Astrocyte of the cerebellum (primary cell): Measurements from ENCODE around the gene BPIFA2.

Experiments
- DNase-seq: peaks from one replicate; pipeline ENCODE4 v3.0.0-alpha.2; 2011; ENCODE audit warnings: low read depth
- H3K4me3 ChIP-seq: 2 replicates; pipeline ENCODE4 v1.5.1; 2011; ENCODE audit warnings: mild to moderate bottlenecking, low read depth, low read length, moderate library complexity
- CTCF ChIP-seq: IDR thresholded peaks from 2 replicates; pipeline ENCODE4 v1.5.1; 2012; ENCODE audit warnings: low read length, low read depth, moderate library complexity, mild to moderate bottlenecking; ENCODE audit errors: missing control alignments
- in situ Hi-C: cut with HindIII; loops from 2 replicates; pipeline ENCODE4 v1.10.0; 2017; ENCODE audit warnings: low sequenced_read_pairs

Gene BPIFA2

GRCh38 chr20:33209789-33210188, 41.8 kb downstream of the BPIFA2 start:
- in situ Hi-C loops: no loop called here
- TF ChIP-seq CTCF: no peak
- peak; percentile 49 for DNase-seq
- no peak overlapping the region for H3K4me3 ChIP-seq

GRCh38 chr20:33210371-33210770, 42.4 kb downstream of the BPIFA2 start:
- in situ Hi-C loops: no loop called here
- TF ChIP-seq CTCF: no peak
- H3K4me3 ChIP-seq: no peak overlapping the region
- no peak for DNase-seq

- DNase-seq: peak; percentile 6
- peak; percentile 55 for TF ChIP-seq CTCF
- in situ Hi-C loops: no loop called here
- no peak overlapping the region for H3K4me3 ChIP-seq
These were observed 44.0 kb downstream of the BPIFA2 start for GRCh38 chr20:33211817-33212424.

DNA sequence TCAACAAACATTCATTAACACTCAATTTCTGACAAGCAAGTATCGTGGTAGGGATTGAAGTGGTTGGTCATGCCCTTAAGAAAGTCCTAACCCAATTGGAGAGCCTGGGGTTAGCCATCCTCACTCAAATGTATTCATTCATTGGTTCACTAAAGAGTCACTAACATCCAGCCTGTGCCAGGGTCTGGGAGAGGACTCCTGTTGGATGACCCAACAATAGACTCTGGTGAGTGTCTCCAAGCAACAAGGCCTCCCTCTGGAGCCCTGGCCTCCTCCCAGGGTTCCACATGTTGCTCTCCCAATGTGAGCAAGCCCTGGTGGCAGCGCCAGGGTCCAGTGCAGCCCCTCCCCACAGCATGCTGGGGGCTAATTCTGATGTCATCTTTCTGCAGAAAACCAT, 49.1 kb downstream of the BPIFA2 start, which contains the start of gene BPIFA3:
Gene BPIFA3 (plus strand): TSS at position 301 of the 400 bp plus-strand sequence. CDS start 185 bp downstream, outside the sequence.
- no peak for TF ChIP-seq CTCF
- no peak within 1 kb of the TSS for H3K4me3 ChIP-seq
- no peak for DNase-seq
- in situ Hi-C loops: no loop called here

- in situ Hi-C loops: no loop called here
- DNase-seq: no peak
- no peak overlapping the region for H3K4me3 ChIP-seq
- no peak for TF ChIP-seq CTCF
These were observed 56.4 kb downstream of the BPIFA2 start for GRCh38 chr20:33224399-33224798.

DNA sequence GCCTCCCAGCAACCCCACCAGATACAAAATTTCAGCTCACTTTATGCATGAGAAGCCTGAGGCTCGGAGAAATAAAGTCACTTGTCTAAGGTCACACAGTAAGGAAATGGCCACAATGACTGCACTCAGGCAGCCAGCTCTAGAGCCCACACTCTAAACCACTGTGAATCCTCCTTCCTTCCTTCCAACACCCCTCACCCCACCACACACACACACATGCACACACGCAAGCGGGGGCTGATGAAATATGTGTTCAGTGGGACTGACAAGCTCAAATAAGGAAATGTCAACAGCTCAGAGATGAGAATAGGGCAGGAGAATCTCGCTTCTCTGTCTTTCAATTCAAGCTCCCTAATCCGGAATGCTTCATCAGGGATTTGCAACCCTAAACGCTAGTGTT, 61.9 kb downstream of the BPIFA2 start:
- no peak for DNase-seq
- TF ChIP-seq CTCF: no peak
- in situ Hi-C loops: no loop called here
- H3K4me3 ChIP-seq: no peak overlapping the region
